ENCODE results near the gene OR8B2.
"Not testable (repeated sequence)": the region's sequence is repeated elsewhere in the genome, so short reads cannot be mapped to it uniquely, and the experiment has no call there.

The OR8B2 gene, protein sequence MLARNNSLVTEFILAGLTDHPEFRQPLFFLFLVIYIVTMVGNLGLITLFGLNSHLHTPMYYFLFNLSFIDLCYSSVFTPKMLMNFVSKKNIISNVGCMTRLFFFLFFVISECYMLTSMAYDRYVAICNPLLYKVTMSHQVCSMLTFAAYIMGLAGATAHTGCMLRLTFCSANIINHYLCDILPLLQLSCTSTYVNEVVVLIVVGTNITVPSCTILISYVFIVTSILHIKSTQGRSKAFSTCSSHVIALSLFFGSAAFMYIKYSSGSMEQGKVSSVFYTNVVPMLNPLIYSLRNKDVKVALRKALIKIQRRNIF

DNA sequence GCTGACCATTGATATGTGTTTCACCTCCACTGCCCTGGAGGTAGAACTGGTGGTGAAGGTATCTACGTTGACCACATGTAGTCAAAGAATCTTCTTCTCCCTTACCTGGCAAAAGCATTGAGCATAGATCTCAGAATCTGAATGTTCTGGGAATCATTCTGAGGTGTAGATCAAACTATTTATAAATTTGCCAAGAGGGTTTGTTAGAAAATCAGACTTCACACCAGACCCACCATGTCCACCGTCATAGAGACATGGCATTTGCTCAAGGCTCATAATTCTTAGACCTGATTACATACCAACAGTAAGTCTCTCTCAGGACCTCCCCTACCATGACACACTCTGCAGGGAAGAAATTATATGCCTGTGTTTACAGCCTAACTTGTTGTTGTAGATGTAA, at the start of gene OR8B2:
OR8B2 (minus strand) TSS at position 101 of the 400 bp plus-strand sequence. CDS start 1,156 bp downstream, outside the sequence.
- no peak for DNase-seq

DNA sequence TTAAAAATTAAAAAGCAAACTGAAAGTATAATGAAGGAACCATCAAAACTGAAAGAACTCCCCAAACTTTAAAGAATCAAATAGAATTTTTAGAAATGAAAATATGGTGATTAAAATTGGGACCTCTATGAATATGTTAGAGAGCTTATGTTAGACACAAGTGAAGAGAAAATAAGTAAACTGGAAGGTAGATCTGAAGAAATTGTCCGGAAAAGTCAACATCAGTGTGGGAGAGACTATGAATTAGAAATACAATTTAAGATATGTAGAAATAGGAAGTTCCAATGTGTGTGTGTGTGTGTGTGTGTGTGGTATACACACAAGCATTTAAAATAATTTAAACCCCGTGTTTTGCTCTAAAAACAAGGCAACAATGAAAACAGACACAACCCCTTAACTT, 45.3 kb upstream of the OR8B2 start:
- DNase-seq: no peak

DNA sequence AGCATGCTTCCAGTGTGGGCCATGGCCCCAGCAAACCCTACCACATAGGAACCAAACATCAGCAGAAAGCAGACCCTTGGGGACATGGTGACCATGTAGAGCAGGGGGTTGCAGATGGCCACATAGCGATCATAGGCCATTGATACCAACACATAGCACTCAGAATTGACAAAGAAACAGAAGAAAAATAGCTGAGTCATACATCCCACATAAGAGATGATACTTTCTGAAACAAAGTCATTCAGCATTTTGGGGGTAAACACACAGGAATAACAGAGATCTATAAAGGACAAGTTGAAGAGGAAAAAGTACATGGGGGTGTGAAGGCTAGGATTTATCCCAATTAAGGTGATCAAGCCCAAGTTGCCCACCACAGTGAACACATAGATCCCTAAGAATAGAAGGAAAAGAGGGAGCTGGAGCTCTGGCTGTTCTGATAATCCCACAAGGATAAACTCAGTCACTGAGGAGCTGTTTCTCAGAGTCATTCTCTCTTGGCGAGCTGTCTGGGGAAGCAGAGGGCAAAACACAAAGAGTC, 40.2 kb upstream of the OR8B2 start, which contains the start of gene OR8B4:
OR8B4 (minus strand) TSS at position 488 of the 538 bp plus-strand sequence; CDS start at position 488, 0 bp downstream.
- DNase-seq: no peak

DNA sequence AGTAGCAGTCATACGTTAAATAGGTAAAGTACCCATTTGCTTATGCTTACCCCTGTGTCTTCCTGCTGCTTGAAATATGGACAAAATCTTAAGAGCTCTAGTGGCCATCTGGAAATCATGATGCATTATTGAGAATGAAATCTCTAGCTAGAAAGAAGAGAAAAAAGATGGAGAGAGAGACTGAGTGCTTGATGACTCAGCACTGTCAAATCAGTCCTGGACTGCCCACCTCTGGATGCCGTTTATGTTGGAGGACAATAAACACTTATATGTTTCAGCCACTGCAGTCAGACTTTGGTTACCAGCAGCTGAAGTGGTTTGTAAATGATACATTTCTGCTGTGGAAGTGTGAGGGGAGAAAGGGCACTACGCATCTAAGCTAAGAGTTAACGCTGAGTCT, 36.7 kb upstream of the OR8B2 start:
- no peak for DNase-seq

DNA sequence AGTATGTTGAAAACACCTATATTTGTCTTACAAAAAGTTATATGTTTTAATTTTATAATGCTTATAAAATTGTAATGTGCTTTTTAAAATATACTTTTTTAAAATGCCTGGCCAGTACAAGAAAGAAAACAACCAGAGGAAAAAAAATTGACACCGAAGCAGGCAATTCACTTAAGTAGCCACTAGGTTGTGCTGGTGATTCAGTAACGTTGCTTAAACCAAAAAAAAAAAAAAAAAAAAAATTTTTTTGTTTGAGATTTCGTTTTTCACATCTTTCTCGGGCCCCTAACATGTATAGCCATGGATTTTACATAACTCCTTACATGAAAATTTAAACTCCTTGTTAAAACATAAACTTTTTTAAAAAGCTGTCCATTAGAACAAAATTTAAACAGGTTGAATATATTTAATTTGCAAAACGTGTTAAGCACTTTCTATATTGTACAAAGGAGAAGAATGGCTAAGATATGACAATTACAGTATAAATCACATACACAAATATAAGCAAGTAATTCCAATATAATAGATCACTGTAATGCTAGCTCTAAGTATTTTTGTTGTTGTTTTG, 31.1 kb upstream of the OR8B2 start:
- DNase-seq: no peak

DNA sequence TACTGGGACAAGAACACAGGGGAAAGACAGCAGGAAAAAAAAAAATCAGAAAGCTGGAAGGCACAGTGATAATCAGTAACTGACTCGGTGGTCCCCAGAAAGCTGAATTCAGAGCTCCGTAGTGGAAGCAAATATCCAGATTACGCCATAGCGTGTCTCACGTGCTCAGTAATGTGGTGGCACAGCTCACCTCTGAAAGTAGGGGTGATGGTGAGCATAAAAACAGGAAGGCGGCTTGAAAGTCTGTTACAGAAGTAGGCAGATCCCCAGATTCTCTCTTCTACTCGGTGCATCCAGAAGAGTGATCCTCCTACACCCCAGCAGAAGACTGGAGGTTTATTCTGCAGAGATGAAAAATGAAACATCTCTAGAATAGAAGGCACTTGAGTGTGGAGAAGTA, 25.6 kb upstream of the OR8B2 start:
- DNase-seq: no peak

DNA sequence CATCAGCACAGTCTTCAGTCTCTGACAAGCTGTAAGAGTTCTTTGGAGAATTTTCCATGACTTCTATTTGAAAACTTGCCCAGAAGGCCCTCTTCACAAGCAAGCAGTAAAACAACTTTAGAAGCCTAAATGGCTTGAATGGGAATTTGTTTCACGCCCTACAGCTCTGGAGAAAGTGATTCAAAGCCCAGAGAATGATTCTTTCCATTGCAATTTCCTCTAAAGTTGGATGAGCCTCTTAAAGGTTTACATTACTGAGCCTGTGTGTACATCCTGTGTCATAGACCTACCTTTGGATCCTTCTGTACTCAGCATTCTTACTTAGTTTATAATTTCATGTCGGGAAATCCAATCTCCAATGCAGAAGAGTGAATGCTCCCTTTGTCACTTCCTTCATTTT, 21.3 kb upstream of the OR8B2 start:
- no peak for DNase-seq

DNA sequence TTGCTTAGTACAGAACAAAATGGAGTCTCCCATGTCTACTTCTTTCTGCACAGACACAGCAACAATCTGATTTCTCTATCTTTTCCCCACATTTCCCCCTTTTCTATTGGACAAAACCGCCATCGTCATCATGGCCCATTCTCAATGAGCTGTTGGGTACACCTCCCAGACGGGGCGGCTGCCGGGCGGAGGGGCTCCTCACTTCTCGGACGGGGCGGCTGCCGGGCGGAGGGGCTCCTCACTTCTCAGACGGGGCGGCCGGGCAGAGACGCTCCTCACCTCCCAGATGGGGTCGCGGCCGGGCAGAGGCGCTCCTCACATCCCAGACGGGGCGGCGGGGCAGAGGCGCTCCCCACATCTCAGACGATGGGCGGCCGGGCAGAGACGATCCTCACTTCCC, 18.9 kb upstream of the OR8B2 start:
- DNase-seq: not testable (repeated sequence)

DNA sequence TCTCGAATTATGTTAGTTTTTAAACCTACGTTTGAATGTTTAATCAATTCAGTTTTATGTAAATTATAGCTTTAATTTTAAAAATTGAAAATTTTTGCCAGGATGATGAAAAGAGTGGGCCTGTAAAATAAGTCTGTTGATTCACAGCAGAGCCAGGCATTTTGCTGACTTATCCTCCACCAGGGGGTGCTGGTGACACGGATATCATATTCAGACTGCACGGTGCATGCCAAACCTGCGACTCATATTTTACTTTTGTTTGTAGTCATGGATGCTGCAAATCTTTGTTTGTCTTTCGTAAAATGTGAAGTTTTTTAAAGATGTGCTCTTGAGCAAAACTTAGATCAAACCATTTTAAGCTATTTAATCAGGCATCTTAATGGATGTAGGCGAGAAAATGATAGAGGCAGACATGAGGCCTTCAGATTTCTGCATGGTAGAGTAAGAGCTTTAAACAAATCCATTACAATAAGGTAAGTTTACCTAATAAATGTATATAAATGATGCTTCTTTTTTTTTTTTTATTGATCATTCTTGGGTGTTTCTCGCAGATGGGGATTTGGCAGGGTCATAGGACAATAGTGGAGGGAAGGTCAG, 18.1 kb upstream of the OR8B2 start:
- peak; percentile 30 for DNase-seq

DNA sequence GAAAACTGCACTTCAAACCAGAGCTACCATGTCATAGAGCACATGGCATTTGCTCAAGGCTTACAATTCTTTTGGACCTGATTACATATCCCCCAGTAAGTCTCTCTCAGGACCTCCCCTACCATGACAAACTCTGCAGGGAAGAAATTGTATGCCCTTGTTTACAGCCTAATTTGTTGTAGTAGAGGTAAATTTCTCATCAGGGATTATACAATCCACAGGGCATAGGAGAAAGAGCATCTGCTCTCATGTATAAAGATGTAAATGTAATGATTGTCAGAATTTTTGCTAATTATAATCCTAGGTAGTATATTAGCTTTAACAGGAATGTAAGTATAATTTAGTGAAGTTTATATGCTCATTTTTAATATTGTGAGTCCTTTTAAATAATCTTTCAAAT, 14.6 kb upstream of the OR8B2 start, which contains the start of gene OR8B3:
OR8B3 (minus strand) TSS at position 101 of the 400 bp plus-strand sequence. CDS start 1,673 bp downstream, outside the sequence.
- no peak for DNase-seq

DNA sequence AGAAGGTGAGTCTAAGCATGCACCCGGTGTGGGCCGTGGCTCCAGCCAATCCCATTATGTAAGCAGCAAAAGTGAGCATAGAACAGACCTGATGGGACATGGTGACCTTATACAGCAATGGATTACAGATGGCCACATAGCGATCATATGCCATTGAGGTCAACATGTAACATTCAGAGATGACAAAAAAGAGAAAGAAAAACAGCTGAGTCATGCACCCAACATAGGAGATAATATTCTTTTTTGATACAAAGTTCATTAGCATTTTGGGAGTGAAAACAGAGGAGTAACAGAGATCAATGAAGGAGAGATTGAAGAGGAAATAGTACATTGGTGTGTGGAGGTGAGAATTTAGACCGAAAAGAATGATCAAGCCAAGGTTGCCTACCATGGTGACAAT, 12.5 kb upstream of the OR8B2 start:
- not testable (repeated sequence) for DNase-seq

DNA sequence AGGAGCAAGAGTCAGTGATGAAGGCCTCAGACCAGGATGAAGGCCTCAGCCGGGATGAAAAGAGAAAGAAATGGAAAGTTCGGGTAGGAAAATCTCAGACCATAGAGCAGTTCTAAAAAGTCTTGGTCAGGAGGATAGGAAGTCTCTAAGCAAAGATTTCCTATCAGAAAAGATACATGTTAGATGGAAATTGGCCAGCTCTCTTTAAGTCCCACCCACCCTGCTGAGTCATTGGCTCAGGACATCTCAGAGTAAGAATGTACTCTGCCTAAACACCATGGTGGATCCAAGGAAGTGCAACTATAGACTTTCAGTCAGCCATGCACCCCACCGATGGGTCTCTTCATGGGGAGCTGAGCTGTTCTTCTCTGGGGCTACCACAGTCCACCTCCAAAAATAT, 10.1 kb upstream of the OR8B2 start:
- DNase-seq: no peak

DNA sequence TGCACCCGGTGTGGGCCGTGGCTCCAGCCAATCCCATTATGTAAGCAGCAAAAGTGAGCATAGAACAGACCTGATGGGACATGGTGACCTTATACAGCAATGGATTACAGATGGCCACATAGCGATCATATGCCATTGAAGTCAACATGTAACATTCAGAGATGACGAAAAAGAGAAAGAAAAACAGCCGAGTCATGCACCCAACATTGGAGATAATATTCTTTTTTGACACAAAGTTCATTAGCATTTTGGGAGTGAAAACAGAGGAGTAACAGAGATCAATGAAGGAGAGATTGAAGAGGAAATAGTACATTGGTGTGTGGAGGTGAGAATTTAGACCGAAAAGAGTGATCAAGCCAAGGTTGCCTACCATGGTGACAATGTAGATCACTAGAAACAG, 1.4 kb downstream of the OR8B2 start:
- DNase-seq: not testable (repeated sequence)

DNA sequence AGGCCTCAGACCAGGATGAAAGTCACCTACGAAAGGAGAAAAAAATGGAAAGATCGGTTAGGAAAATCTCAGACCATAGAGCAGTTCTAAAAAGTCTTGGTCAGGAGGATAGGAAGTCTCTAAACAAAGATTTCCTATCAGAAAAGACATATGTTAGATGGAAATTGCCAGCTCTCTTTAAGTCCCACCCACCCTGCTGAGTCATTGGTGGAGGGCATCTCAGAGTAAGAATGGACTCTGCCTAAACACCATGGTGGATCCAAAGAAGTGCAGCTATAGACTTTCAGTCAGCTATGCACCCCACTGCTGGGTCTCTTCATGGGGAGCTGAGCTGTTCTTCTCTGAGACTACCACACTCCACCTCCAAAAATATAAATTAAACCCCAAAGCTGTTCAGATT, 3.7 kb downstream of the OR8B2 start:
- no peak for DNase-seq

DNA sequence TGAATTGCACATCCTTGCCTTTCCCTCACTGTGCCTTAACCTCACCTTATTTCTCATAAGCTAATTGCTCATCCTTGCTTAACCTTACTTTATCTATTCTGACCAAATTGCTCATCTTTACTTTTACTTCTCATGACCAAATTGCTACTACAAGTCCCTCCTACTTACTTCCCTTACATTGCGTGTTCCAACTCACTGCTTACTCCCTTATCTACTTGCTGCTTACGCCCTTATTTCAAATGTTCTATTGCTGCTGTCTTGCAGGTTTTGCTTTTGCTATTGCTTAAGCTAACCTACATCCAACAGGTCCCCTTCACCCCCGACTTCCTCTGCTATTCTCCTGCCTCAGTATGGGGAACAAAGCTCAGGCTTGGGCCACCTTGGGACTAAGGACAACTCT, 8.0 kb downstream of the OR8B2 start:
- DNase-seq: no peak

DNA sequence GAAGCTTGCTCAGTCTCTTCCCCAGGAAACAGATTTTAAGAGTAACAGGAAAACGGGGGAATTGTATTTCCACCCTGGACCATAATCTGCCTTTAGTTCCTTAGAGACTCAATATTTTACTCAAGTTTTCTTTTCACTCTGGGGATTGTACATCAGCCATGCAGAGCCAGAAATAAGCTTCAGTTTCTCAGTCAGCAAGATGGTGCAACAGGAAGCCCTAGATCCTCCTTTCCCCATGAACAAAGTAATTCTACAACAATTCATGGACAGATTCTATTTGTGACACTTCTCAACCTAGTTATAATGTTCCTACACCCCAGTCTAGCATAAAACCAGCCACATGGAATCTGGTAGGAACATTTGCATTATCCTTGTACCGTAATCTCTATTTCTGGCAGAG, 24.7 kb downstream of the OR8B2 start:
- DNase-seq: no peak

DNA sequence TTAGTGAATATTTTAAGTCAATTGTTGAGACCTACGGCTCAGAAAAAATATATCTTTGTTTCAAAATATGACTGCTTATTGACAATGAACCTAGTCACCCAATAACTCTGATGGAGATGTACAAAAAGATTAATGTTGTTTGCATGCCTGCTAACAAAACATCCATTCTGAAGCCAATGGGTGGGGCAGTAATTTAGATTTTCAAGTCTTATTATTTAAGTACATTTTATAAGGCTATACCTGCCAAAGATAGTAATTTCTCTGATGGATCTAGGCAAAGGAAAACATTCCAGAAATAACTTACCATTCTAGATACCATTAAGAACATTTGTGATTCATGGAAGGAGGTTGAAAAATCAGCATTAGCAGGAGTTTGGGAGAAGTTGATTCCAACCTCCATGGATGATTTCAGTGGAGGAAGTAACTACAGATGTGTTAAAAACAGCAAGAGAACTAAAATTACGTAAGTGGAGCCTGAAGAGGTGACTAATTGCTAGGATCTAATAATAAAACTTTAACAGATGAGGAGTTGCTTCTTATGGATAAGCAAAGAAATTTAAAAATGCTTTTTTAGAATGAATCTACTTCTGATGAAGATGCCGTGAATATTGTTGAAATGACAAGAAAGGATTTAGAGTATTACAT, 37.9 kb downstream of the OR8B2 start:
- DNase-seq: no peak

DNA sequence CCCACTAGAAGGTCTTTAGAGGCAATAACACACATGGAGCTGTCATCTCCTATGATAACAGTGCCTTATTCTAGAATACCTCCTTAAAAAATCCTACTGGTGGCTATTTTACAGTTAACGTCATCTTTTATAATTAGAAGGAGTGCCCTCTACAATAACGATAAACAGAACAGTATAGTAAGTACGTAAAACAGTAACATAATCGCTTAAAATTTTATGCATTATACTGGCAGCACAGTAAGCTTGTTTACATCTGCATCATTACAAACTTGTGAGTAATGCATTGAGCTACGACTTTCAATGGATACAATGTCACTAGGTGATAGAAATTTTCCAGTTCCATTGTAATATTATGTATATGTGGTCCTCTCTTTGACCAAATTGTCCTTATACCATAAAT, 40.0 kb downstream of the OR8B2 start:
- DNase-seq: no peak

DNA sequence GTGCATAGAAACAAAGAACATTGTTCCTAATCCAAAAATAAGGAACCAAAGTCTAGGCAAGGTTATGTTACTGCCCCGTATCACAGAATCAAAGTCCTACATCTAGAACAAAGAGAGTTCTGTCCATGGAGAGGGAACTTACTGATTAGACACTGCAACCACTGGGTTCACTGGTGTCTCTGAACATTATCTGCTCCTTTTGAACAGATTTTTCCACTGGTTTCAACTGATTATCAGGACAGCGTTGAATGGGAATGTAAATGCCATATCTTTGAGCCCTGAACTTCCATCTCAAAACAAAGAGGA, 44.2 kb downstream of the OR8B2 start:
- DNase-seq: no peak

DNA sequence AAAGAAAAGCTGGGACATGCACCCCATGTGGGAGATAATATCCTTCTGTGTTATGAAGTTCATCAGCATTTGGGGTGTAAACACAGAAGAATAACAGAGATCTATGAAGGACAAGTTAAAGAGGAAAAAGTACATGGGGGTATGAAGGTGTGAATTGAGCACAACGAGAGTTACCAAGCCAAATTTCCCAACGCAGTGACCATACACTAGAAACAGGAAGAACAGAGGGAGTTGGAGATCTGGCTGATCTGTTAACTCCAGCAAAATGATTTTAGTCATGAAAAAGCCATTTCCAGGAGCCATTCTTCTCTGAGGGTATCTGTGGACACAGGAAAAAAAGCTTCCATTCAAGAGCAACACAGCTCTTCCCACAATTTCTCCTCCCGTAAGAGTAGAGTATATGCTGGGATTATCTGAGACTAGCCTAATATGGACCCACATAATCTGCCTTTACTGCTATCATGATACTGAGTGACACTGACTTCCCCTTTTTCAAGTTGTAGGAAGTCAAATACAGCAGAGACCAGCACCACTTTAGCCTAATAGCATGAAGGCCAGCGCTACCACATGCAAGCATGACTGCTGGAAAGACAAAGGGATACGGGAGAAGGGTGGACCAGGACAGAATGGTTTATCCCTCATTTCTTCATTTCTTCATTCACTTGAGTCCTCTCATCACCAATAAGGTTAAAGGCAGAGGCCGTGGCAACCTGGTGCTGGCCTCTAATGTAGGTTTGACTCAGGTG, 44.7 kb downstream of the OR8B2 start:
- DNase-seq: no peak
